Activated CD4-positive, alpha-beta memory T cell treated with anti-CD3 and anti-CD28 coated beads for 36 hours (primary cell): ENCODE measurements around the gene FDXR. TPM values are rescaled to one million over a fixed set of nuclear protein-coding genes. Genes with fewer than 3 reads are reported as not detected.
A peak's percentile ranks its signal among the peaks of the same experiment; 100 is the strongest.

ENCODE experiments used
- CTCF ChIA-PET: fragments of 350-600 bp; sonication (Branson Sonifier 250); formaldehyde crosslinking; loops from one replicate; lab custom pipeline; 2021; ENCODE audit warnings: antibody characterized with exemption, inconsistent platforms; lab: Charles Lee
- POLR2A ChIA-PET: fragments of 350-600 bp; sonication (Branson Sonifier 250); formaldehyde crosslinking; loops from one replicate; lab custom pipeline; 2021; ENCODE audit warnings: antibody characterized with exemption; lab: Charles Lee
- DNase-seq: peaks from one replicate; pipeline ENCODE4 v3.0.0-alpha.2; 2020
- H3K27ac Mint-ChIP-seq: one replicate; pipeline ENCODE4 v1.8.0; 2021; ENCODE audit warnings: mixed read lengths
- H3K27me3 Mint-ChIP-seq: one replicate; pipeline ENCODE4 v1.8.0; 2021; ENCODE audit warnings: mixed read lengths
- H3K36me3 Mint-ChIP-seq: one replicate; pipeline ENCODE4 v1.8.0; 2021; ENCODE audit warnings: mixed read lengths
- H3K4me1 Mint-ChIP-seq: one replicate; pipeline ENCODE4 v1.8.0; 2021; ENCODE audit warnings: low read depth, mixed read lengths
- H3K4me3 Mint-ChIP-seq: one replicate; pipeline ENCODE4 v1.8.0; 2021; ENCODE audit warnings: mild to moderate bottlenecking, mixed read lengths
- H3K9me3 Mint-ChIP-seq: one replicate; pipeline ENCODE4 v1.8.0; 2021; ENCODE audit warnings: mixed read lengths
- intact Hi-C: fragments of 100-400 bp; cut with micrococcal nuclease; formaldehyde crosslinking; loops from one replicate; pipeline ENCODE4 v1.15.1; 2023
- total RNA-seq, 2 experiments: library from RNA; stranded (reverse); gene quantifications; one replicate each; pipeline ENCODE4 v1.2.3, GENCODE V29; 2021

The FDXR gene
- total RNA-seq, 2 experiments from 2014 or later: 18.1 to 18.4 TPM

- no peaks in the 10 kb centered on the region for H3K9me3 Mint-ChIP-seq
- H3K27ac Mint-ChIP-seq: peak overlapping the region; percentile 20
- H3K27me3 Mint-ChIP-seq: peaks cover 6% of the 10 kb centered on the region
- intact Hi-C loops: no loop called here
- H3K36me3 Mint-ChIP-seq: peaks cover 17% of the 10 kb centered on the region
- no peak overlapping the region for H3K4me3 Mint-ChIP-seq
- DNase-seq: no peak
- CTCF ChIA-PET: interaction anchor here (1.5 to 1.9 kb wide), 3 partner anchors 20 to 49 kb away, joined by 3 to 12 read pairs (median 8); no protein-coding TSS in a partner anchor
- H3K4me1 Mint-ChIP-seq: peaks cover 12% of the 10 kb centered on the region
- POLR2A ChIA-PET: interaction anchor here (1.1 kb wide), 1 partner anchor 90 kb away, joined by 3 read pairs; no protein-coding TSS in a partner anchor
Observed at GRCh38 chr17:74839990-74840852, 32.6 kb downstream of the FDXR start.

DNA sequence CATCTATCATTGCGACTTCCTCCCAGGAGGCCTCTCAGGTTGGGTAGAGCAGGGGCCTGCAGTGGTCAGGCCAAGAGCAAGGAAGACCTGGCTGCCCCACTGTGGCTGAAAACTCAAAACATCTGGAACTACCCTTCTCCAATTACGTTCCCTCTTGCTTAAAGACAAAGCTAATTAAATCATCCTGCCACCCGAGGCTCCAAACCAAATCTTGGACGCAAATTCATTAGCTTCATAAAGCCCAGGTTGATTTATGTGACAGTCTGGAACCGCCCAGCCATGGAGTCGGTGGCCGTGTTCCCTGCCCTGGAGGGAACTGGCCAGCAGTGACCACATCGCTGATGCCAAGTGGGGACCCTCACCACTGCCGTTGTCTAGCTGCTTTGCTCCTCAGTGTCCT, 34.5 kb downstream of the FDXR start:
- no peak for DNase-seq
- CTCF ChIA-PET: interaction anchor here (0.7 kb wide), 1 partner anchor 47 kb away, joined by 3 read pairs; no protein-coding TSS in a partner anchor
- POLR2A ChIA-PET: no interaction called here
- no peak overlapping the region for H3K27ac Mint-ChIP-seq
- H3K9me3 Mint-ChIP-seq: no peaks in the 10 kb centered on the region
- H3K27me3 Mint-ChIP-seq: peaks cover 6% of the 10 kb centered on the region
- peaks cover 9% of the 10 kb centered on the region for H3K4me1 Mint-ChIP-seq
- intact Hi-C loops: no loop called here
- H3K4me3 Mint-ChIP-seq: no peak overlapping the region
- H3K36me3 Mint-ChIP-seq: peaks cover 19% of the 10 kb centered on the region

GRCh38 chr17:74836691-74837467, 35.9 kb downstream of the FDXR start:
- ChIA-PET CTCF (no interaction called here), POLR2A (no interaction called here)
- peaks cover 6% of the 10 kb centered on the region for H3K4me1 Mint-ChIP-seq
- no peaks in the 10 kb centered on the region for H3K9me3 Mint-ChIP-seq
- peaks cover 19% of the 10 kb centered on the region for H3K36me3 Mint-ChIP-seq
- no peak overlapping the region for H3K27ac Mint-ChIP-seq
- DNase-seq: no peak
- intact Hi-C loops: no loop called here
- no peak overlapping the region for H3K4me3 Mint-ChIP-seq
- H3K27me3 Mint-ChIP-seq: peaks cover 4% of the 10 kb centered on the region

DNA sequence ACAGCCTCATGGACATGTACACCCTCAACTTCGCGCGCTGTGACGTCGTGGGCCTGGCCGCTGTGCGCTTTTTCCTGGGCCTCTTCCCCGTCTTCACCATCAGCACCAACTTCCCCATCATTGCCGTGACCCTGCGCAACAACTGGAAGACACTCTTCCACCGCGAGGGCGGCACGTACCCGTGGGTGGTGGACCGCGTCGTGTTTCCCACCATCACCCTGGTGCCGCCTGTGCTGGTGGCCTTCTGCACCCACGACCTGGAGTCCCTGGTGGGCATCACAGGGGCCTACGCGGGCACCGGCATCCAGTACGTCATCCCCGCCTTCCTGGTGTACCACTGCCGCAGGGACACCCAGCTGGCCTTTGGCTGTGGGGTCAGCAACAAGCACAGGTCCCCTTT, 36.6 kb downstream of the FDXR start:
- Mint-ChIP-seq H3K36me3 (peaks cover 19% of the 10 kb centered on the region), H3K9me3 (no peaks in the 10 kb centered on the region), H3K27ac (no peak overlapping the region), H3K27me3 (peaks cover 1% of the 10 kb centered on the region), H3K4me1 (peaks cover 6% of the 10 kb centered on the region), H3K4me3 (no peak overlapping the region)
- ChIA-PET CTCF (no interaction called here), POLR2A (no interaction called here)
- DNase-seq: no peak
- intact Hi-C loops: no loop called here

DNA sequence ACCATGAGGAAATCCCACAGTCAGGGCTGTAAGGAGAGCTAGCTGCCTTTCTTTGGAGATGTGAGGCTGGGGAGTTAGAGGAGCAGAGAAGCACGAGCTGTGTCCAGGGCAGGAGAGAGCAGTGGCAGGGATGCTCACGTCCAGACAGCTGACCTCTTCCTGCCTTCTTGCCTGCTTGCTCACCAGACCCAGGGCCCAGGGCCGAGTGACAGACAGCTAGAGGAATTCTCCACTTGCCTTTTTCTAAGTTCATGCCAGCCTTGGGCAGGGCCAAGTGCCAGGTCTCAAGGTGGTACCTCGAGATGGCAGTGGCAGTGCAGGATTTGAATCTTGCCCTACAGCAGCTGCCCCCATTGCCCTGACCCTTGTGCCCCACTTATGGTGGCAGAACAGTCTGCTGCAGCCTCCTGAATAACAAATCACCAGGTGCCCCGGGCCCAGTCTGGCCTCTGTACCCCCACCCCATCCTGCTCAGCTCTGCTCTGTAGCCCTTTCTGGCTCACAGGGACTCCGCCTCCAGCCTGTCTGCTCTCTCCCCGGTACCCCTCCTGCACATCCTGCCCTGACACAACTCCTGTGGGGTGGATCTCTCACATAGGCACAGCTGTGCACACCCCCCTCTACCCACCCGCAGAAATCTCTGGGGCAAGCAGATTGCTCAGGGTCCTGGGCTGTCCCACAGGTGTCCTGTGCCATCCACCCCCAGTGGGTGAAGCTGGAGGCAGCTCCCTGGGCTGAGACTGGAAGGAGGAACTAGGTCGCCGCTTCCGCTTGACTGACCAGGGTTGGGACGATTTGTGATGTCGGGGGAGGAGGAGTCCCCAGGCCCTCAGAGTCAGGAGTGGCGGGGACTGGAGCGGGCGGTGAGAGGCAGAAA, 39.1 kb downstream of the FDXR start:
- CTCF ChIA-PET: interaction anchor here (0.9 to 1.5 kb wide), 3 partner anchors 9 to 96 kb away, joined by 3 to 4 read pairs (median 3); partner anchors contain the start of gene RAB37
- no peak overlapping the region for H3K27ac Mint-ChIP-seq
- POLR2A ChIA-PET: no interaction called here

DNA sequence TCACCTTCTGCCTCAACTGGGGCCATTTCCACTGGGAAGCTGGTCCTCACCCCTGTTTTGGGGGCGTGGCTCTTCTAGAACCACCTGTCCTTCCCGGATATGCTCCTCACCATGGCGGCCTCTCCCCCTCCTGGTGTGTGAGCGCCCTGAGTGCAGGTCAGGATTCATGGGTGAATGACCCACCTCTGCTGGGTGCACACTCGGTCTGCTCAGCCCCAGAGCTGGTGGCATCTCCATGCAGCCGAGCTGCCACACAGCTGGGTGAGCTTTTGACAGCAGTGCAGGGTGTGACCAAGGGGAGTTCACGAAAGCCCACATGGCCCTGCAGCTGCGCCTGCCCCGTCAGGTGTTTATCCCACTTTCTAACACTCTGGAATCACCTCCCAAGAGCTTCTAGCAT, 40.4 kb downstream of the FDXR start:
- H3K4me1 Mint-ChIP-seq: no peaks in the 10 kb centered on the region
- no peak overlapping the region for H3K4me3 Mint-ChIP-seq
- no peaks in the 10 kb centered on the region for H3K27me3 Mint-ChIP-seq
- ChIA-PET POLR2A (no interaction called here), CTCF (interaction anchor here (0.9 to 1.5 kb wide), 2 partner anchors 10 to 95 kb away, joined by 3 to 4 read pairs; partner anchors contain the start of gene RAB37)
- no peak overlapping the region for H3K27ac Mint-ChIP-seq
- intact Hi-C loops: no loop called here
- no peaks in the 10 kb centered on the region for H3K9me3 Mint-ChIP-seq
- H3K36me3 Mint-ChIP-seq: peaks cover 19% of the 10 kb centered on the region
- DNase-seq: no peak

More for the DNA sequence above, 39.1 kb downstream of the FDXR start:
- H3K36me3 Mint-ChIP-seq: peaks cover 21% of the 10 kb centered on the region
- no peaks in the 10 kb centered on the region for H3K4me1 Mint-ChIP-seq
- intact Hi-C loops: no loop called here
- DNase-seq: no peak
- no peak overlapping the region for H3K4me3 Mint-ChIP-seq
- H3K9me3 Mint-ChIP-seq: no peaks in the 10 kb centered on the region
- no peaks in the 10 kb centered on the region for H3K27me3 Mint-ChIP-seq

DNA sequence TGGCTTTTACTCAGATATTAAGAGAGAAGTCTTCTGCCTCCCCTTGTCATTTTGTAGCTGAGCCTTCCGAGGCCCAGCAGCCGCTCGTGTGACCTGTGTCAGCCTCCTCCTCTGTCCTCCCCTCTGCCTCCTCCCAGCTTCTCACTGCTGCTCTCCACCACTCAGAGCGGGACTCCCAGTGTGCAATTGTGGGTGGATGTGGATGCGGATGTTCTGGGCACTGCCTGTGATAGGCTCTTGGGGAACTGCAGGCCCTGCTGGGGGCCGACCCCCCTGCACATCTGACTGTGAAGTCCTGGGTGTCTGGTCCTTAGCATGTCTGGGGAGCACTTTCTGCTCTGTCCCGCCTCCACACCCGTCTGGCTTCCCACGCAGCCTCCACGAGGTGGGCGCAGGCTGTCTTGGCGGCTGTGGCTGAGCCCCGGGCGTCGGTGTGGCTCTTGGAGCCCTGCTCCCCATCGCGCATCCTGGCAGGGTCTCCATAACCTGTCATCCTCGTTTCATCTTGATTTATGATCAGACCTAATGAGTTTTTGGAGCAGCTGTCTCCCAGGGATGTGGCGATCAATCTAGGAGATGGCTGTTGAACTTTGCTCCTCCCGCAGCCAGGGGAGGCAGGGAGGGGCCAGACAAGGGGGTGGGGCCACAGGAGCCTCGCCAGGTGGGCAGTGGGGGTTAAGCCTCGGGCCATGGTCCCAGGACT, 41.2 kb downstream of the FDXR start:
- Mint-ChIP-seq H3K27ac (no peak overlapping the region), H3K27me3 (no peaks in the 10 kb centered on the region), H3K36me3 (peaks cover 14% of the 10 kb centered on the region), H3K4me3 (no peak overlapping the region), H3K9me3 (no peaks in the 10 kb centered on the region), H3K4me1 (no peaks in the 10 kb centered on the region)
- intact Hi-C loops: no loop called here
- DNase-seq: no peak
- CTCF ChIA-PET: no interaction called here
- POLR2A ChIA-PET: no interaction called here

GRCh38 chr17:74830861-74831260, 41.9 kb downstream of the FDXR start:
- peaks cover 7% of the 10 kb centered on the region for H3K36me3 Mint-ChIP-seq
- ChIA-PET POLR2A (no interaction called here), CTCF (interaction anchor here (0.6 kb wide), 1 partner anchor 59 kb away, joined by 3 read pairs; no protein-coding TSS in a partner anchor)
- H3K4me3 Mint-ChIP-seq: no peak overlapping the region
- H3K27ac Mint-ChIP-seq: no peak overlapping the region
- H3K27me3 Mint-ChIP-seq: no peaks in the 10 kb centered on the region
- no peaks in the 10 kb centered on the region for H3K4me1 Mint-ChIP-seq
- H3K9me3 Mint-ChIP-seq: no peaks in the 10 kb centered on the region
- no peak for DNase-seq
- intact Hi-C loops: no loop called here

- Mint-ChIP-seq H3K27me3 (no peaks in the 10 kb centered on the region), H3K4me3 (no peak overlapping the region), H3K9me3 (no peaks in the 10 kb centered on the region), H3K27ac (no peak overlapping the region), H3K4me1 (no peaks in the 10 kb centered on the region), H3K36me3 (peaks cover 6% of the 10 kb centered on the region)
- DNase-seq: no peak
- intact Hi-C loops: no loop called here
- CTCF ChIA-PET: no interaction called here
- POLR2A ChIA-PET: no interaction called here
Observed at GRCh38 chr17:74827800-74828199, 45.0 kb downstream of the FDXR start.

DNA sequence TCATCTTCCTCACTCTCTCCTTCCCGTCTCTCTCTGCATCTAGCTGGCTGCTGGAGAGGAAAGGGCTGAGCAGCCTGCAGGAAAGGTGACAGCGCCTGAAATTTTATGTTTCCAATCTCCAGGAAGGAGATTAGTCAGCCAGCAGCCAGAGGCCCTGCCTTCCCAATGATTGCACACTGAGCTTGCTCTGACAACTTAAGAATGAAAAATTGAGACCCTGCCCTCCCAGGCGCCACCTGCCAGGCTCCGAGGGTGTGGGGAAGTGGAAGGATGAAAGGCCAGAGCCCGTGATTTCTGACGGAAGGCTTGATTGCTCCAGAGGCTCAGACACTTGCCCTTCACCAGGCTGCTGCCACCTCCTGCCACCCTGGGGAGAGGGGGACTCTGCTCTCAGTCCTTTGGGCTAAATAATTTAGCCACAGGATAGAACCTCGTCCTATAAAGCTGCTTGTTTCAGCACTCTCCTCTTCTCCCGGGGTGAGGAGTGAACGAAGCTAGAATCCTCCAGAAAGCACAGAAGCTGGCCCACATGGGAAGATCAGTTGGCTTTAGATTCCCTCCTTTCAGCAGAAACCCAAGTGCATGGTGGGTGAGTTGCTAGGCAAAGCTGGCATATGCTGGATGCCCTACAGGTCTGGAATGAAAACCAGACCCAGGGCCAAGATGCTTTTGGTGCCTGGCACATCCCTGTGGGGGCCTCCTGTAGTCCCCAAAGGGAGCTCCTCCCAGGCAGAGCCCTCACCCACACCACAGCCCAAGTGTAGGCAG, 46.7 kb downstream of the FDXR start:
- no peak overlapping the region for H3K4me3 Mint-ChIP-seq
- CTCF ChIA-PET: no interaction called here
- intact Hi-C loops: no loop called here
- no peaks in the 10 kb centered on the region for H3K9me3 Mint-ChIP-seq
- peaks cover 6% of the 10 kb centered on the region for H3K36me3 Mint-ChIP-seq
- DNase-seq: no peak
- no peak overlapping the region for H3K27ac Mint-ChIP-seq
- H3K4me1 Mint-ChIP-seq: no peaks in the 10 kb centered on the region
- no peaks in the 10 kb centered on the region for H3K27me3 Mint-ChIP-seq
- POLR2A ChIA-PET: no interaction called here
